ENCODE data around the gene ZNF561. TPM values are rescaled to one million over a fixed set of nuclear protein-coding genes. Genes with fewer than 3 reads are reported as not detected.

Gene ZNF561
- total and polyA plus RNA-seq, 2 donors (not counting 1 experiment from before 2014, with no cell fraction given): 15.7 to 44.5 TPM

DNA sequence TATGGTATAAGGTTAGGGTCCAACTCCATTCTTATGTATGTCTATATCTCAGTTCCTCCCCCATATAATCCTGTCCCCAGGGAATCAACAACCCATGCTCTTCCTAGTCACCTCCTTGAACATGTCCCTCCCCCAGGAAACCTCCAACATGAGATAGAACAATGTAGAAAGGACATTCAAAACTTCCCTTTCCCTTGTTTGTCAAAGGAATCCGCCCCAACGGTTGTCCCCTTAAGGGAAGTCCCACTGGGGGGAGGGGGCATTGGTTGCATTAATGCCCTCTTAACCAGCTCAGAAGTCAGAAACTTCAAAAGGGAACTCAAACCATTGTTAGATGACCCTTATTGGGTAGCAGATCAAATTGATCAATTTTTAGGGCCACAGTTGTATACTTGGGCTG is 6.8 kb upstream of the ZNF561 start:
- intact Hi-C loops (cut with micrococcal nuclease): loop anchor here (10.0 kb wide), 1 partner anchor 397 kb away; no protein-coding TSS in a partner anchor
- H4K20me1 ChIP-seq (ENCODE audit: control insufficient read depth, insufficient read depth, low read length, poor library complexity, severe bottlenecking): no peaks in the 10 kb centered on the region
- peaks cover 8 to 9% of the 10 kb centered on the region in 2 experiments for H3K36me3 ChIP-seq (replicated peaks in 1 of 2; ENCODE audit: control extremely low read depth in 1 of 2, control insufficient read depth in 1 of 2, extremely low read depth in 1 of 2, insufficient read depth in 2 of 2, low read length in 1 of 2)
- Mint-ChIP-seq H3K4me3 (no peak overlapping the region), H3K27me3 (no peaks in the 10 kb centered on the region), H3K27ac (no peak overlapping the region), H3K4me1 (peaks cover 3% of the 10 kb centered on the region), H3K9me3 (ENCODE audit: insufficient read depth) (no peaks in the 10 kb centered on the region)
- TF ChIP-seq, protein P1, sequence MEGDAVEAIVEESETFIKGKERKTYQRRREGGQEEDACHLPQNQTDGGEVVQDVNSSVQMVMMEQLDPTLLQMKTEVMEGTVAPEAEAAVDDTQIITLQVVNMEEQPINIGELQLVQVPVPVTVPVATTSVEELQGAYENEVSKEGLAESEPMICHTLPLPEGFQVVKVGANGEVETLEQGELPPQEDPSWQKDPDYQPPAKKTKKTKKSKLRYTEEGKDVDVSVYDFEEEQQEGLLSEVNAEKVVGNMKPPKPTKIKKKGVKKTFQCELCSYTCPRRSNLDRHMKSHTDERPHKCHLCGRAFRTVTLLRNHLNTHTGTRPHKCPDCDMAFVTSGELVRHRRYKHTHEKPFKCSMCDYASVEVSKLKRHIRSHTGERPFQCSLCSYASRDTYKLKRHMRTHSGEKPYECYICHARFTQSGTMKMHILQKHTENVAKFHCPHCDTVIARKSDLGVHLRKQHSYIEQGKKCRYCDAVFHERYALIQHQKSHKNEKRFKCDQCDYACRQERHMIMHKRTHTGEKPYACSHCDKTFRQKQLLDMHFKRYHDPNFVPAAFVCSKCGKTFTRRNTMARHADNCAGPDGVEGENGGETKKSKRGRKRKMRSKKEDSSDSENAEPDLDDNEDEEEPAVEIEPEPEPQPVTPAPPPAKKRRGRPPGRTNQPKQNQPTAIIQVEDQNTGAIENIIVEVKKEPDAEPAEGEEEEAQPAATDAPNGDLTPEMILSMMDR (IDR thresholded peaks at IDR 0.05): no peak
- TF ChIP-seq EZH2 (IDR thresholded peaks at IDR 0.05; ENCODE audit: borderline replicate concordance, insufficient read depth, low read depth, low read length, poor library complexity, severe bottlenecking): no peak
- no peak overlapping the region for H3K27ac ChIP-seq (ENCODE audit: low read length in 2 of 2)
- no peaks in the 10 kb centered on the region for H3K27me3 ChIP-seq (replicated peaks in 1 of 4; ENCODE audit: control extremely low read depth in 1 of 4, control insufficient read depth in 3 of 4, insufficient read depth in 4 of 4, low read length in 3 of 4)
- no peak overlapping the region for H3K4me3 ChIP-seq (ENCODE audit: control extremely low read depth in 1 of 5, extremely low read depth in 1 of 5, insufficient read depth in 1 of 5, low read depth in 2 of 5, low read length in 4 of 5)
- no peak overlapping the region for H3K4me2 ChIP-seq (replicated peaks; ENCODE audit: low read depth, low read length, poor library complexity, severe bottlenecking)
- no peaks in the 10 kb centered on the region for H3K4me1 ChIP-seq (ENCODE audit: control insufficient read depth in 2 of 2, insufficient read depth in 2 of 2, low read length in 2 of 2)
- DNase-seq (no peak), ATAC-seq (ENCODE audit: low read depth) (no peak)
- H3K79me2 ChIP-seq (ENCODE audit: control insufficient read depth, insufficient read depth, low read length): no peaks in the 10 kb centered on the region
- ChIA-PET POLR2A (no interaction called here), CTCF (interaction anchor here (4.5 kb wide), 1 partner anchor 168 kb away, joined by 30 read pairs; no protein-coding TSS in a partner anchor)
- no peaks in the 10 kb centered on the region for H3K9me3 ChIP-seq (ENCODE audit: control extremely low read depth in 1 of 3, control insufficient read depth in 2 of 3, insufficient read depth in 1 of 3, low read length in 2 of 3)
- H2AFZ ChIP-seq (ENCODE audit: insufficient read depth, low read depth, low read length, poor library complexity, severe bottlenecking): no peak overlapping the region
- no CpG with 5 or more reads among the region's 2 CpGs for WGBS (ENCODE audit: insufficient coverage)
- no peak overlapping the region for H3K9ac ChIP-seq (ENCODE audit: low read length)

DNA sequence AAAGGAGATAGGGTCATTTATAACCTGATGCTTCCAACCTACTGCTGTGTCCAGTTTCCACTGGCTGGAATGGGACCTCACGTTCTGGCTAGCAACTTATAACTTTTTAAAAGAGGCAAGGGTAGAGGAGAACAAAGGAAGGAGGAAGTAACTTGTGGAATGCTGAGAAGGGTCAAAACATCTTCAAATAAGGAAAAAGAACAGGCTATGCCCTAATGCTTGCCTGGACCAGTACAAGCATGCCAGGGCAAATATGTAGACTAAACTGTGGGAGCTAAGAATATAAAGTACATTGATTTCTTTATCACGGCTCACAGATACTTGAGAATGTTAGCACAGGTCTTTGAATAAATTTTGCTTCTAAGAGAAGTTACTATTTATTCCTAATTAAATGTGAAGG is 1.5 kb upstream of the ZNF561 start:
- no peak for ATAC-seq (ENCODE audit: low read depth)
- no peaks in the 10 kb centered on the region for H4K20me1 ChIP-seq (ENCODE audit: control insufficient read depth, insufficient read depth, low read length, poor library complexity, severe bottlenecking)
- peak overlapping the region; percentile 46 for H3K27ac Mint-ChIP-seq
- H3K4me1 Mint-ChIP-seq: peaks cover 22% of the 10 kb centered on the region
- H3K9me3 ChIP-seq (ENCODE audit: control extremely low read depth in 1 of 3, control insufficient read depth in 2 of 3, insufficient read depth in 1 of 3, low read length in 2 of 3): no peaks in the 10 kb centered on the region
- ChIA-PET CTCF (interaction anchor here (0.9 to 1.9 kb wide), 4 partner anchors 36 to 176 kb away, joined by 3 to 6 read pairs (median 4); no protein-coding TSS in a partner anchor), POLR2A (interaction anchor here (0.6 kb wide), 1 partner anchor 163 kb away, joined by 6 read pairs; no protein-coding TSS in a partner anchor)
- intact Hi-C loops (cut with micrococcal nuclease): loop anchor here (5.0 to 10.0 kb wide), 2 partner anchors 402 to 480 kb away; partner anchors contain the start of gene ZNF317
- H3K27me3 ChIP-seq (replicated peaks in 1 of 4; ENCODE audit: control extremely low read depth in 1 of 4, control insufficient read depth in 3 of 4, insufficient read depth in 4 of 4, low read length in 3 of 4): no peaks in the 10 kb centered on the region
- H3K27me3 Mint-ChIP-seq: peaks cover 2% of the 10 kb centered on the region
- peaks cover 25% of the 10 kb centered on the region for H3K79me2 ChIP-seq (ENCODE audit: control insufficient read depth, insufficient read depth, low read length)
- peaks cover 3 to 8% of the 10 kb centered on the region in 2 experiments for H3K36me3 ChIP-seq (replicated peaks in 1 of 2; ENCODE audit: control extremely low read depth in 1 of 2, control insufficient read depth in 1 of 2, extremely low read depth in 1 of 2, insufficient read depth in 2 of 2, low read length in 1 of 2)
- H3K27ac ChIP-seq (ENCODE audit: low read length in 2 of 2): no peak overlapping the region
- H3K4me2 ChIP-seq (replicated peaks; ENCODE audit: low read depth, low read length, poor library complexity, severe bottlenecking): no peak overlapping the region
- no peak for DNase-seq
- peaks cover 12 to 21% of the 10 kb centered on the region in 2 donors for H3K4me1 ChIP-seq (ENCODE audit: control insufficient read depth in 2 of 2, insufficient read depth in 2 of 2, low read length in 2 of 2)
- H3K9me3 Mint-ChIP-seq (ENCODE audit: insufficient read depth): peaks cover 3% of the 10 kb centered on the region
- peak overlapping the region; percentile 76 for H3K4me3 Mint-ChIP-seq
- no peak overlapping the region for H3K9ac ChIP-seq (ENCODE audit: low read length)
- no peak overlapping the region for H2AFZ ChIP-seq (ENCODE audit: insufficient read depth, low read depth, low read length, poor library complexity, severe bottlenecking)
- H3K4me3 ChIP-seq (ENCODE audit: control extremely low read depth in 1 of 5, extremely low read depth in 1 of 5, insufficient read depth in 1 of 5, low read depth in 2 of 5, low read length in 4 of 5): no peak overlapping the region
- no peak for TF ChIP-seq EZH2 (IDR thresholded peaks at IDR 0.05; ENCODE audit: borderline replicate concordance, insufficient read depth, low read depth, low read length, poor library complexity, severe bottlenecking)
- TF ChIP-seq, protein P1 (IDR thresholded peaks at IDR 0.05): no peak
- WGBS (ENCODE audit: insufficient coverage): no CpG with 5 or more reads among the region's 2 CpGs
